Hematopoietic multipotent progenitor cell (in vitro differentiated cells): ENCODE measurements around the gene SF1. TPM values are rescaled to one million over a fixed set of nuclear protein-coding genes. Genes with fewer than 3 reads are reported as not detected.

Experiments used
- DNase-seq, 3 donors: peaks; one replicate each; pipeline ENCODE4 v3.0.0-alpha.2; 2011 to 2015; ENCODE audit warnings: low read depth in 2 of 3, low spot score in 2 of 3
- total RNA-seq: library from RNA; depleted of rRNA; stranded (reverse); fragments of >200 nt; gene quantifications from one replicate; pipeline ENCODE4 v1.2.3, GENCODE V29; 2012

The SF1 gene
- total RNA-seq, 1 donor, result 367 TPM

DNA sequence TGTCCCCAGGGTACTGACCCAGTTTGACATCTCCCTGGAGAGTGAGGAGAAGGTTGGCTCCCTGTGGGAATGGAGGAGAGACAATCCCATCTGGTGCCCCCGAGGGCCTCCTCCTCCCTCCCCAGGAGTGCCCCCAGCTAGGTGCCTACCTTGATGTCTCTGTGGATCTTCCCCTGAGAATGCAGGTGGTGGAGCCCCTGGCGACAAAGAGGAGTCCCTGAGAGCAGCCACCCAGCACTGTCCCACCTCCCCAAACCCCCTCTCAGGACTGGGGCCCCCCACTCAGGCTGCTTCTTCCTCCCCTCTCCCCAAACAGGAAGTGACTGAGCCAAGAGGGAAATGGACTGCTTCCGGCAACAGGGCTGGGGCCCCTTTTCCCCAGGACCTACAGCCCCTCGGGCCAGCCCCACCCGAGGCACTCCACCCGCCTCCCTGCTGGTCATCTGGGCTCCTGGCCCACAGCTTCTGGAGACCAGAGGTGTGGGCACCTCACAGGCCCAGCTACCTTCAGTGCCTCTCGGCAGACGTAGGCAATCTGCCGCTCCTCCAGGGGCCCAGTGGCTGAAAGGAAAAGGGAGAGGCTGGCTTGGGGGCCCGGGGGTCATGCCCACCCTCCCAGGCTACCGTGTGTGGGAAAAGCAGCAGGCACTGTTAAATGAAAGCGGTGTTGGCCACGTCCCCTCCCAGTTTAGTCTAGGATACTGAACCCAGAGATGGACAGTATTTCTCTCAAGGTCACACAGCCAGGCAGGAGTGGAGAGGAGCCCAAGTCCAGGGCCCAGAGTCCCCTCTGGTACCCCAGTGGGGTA lies 23.4 kb upstream of the SF1 start:
- no peak for DNase-seq

DNA sequence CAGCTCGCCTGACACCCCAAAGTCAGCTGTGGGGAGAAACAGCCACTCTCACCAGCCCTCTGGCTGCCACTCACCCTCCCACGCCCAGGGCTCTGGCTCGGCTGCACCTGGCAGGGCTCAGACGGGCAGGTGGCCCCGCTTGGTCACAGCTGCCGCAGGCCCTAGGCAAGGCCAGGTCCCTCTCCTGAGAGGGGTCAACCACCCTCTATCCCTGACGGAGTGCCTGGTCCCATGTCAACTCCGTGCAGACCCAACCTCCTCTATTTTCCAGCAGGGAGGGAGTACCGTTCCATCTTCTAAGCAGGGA lies 22.8 kb upstream of the SF1 start:
- DNase-seq, result no peak

DNA sequence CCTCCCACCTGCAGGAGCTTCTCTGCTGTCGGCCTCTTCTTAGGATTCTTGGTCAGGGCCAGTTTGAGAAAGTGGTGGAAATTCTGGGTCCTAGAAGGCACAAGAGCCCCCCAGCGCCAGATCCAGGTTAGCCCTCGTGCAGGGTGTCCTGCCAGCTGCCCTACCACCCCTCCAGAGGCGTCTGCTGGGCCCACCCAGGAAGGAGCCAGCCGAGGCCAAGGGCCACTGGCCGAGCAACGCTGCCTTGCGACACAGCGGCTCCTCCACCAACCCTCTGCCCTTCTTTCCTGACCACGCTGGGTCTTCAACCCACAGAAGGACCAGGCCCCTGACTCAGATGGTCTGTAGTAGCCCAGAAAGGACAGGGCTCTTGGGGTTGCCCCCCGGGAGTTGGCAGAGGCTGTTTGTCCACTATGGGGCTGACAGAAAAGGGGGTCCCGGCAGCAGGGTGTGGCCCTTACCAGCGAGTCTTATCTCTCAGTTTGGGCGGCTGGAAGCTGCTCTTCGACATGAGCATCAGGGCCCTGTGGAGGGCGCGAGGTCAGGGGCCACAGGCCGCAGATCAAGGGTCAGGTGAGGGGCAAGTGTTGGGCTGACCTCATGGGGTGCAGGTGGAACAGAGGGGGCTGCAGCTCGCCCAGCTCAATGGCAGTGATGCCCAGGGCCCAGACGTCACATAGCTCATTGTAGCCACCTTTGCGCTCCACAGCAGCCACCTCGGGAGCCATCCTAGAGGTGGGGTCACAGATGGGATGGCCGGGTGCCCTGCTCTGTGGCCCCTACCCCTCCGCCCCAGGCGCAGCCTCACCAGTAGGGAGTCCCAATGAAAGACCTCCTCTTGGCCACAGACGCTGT lies 22.2 kb upstream of the SF1 start:
- DNase-seq, result no peak

DNA sequence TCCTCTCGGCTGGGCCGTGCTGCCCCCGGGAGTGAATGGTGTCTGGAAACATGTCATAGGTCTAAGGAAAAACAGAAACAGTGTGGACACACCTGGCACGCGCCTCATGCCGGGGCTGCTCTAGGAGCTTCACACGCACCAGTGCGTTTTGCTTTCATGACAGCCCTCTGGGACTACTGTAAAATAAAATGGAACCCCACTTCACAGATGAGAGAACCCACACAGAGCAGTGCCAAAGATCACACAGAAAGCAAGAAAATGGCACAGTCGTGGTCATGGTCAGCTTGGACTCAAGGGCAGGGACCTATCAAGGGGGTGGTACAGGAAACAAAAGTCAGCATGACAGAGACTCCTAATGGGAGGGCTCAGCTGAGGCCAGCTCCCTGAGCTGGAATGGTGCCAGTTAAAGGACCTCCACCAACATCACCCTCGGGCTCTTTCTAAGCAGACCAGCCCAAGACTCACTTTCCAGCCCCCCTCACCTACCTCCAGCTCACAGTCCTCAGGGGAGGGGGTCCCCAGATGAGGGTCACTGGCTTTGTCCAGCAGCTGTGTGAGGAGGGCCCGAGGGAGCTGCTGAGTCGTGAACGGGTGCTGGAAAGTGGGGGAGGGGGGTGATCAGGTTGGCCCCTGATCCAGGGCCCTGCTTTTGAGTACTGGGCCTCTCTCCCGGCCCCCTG lies 21.4 kb upstream of the SF1 start:
- no peak for DNase-seq

DNA sequence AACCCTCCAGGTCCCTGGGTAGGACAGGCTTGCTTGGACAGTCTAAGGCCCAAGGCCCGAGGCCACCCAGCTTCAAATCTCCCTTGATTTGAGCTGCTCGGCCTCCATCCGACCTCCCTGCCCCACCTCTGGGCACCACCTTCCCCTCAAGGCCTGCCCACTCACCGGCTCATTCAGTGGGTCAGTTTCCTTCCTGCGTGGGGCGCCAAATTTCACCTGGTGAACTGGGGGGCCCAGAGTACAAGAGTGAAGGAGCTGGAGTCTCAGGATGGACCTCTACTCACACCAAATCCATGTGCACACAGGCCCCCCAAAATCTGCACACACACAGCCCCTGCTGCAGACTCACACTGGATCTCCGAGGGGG lies 20.9 kb upstream of the SF1 start:
- DNase-seq, result no peak

DNA sequence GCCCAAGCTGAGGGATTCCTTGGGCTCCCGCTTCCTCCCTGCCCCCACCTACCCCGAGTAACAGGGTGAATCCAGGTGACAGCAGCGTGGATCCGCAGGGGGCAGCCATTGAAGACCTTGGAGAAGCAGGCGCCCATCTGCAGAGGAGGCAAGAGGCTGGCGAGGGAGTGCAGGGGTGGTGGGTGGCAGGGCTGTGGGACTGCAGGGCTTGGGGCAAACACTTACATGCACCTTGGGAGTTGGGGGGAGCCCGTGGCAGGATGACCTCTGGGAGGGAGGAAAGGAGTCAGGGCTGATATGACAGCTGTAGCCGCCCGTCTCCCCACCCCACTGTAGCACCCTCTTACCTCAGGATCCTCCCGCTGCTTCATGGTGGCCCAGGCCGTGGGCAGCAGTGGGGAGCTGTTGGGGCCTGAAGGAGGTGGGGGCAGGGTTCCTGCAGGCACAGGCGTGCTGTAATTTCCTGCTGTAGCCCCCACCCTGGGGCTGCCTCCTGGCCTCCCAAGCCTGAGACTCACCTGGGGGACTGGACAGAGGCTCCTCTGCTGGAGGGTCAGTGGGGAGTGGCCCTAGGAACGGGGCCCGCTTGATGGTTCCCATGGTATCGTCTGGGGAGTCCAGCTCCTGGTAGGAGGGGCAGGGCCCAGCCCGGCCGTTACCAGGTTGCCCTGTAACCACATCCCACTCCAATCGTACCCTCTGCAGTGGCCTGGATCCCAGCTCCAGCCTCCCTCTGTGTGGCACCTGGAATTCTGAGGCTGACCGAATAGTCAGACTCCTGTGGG lies 18.6 kb upstream of the SF1 start:
- DNase-seq, result no peak

DNA sequence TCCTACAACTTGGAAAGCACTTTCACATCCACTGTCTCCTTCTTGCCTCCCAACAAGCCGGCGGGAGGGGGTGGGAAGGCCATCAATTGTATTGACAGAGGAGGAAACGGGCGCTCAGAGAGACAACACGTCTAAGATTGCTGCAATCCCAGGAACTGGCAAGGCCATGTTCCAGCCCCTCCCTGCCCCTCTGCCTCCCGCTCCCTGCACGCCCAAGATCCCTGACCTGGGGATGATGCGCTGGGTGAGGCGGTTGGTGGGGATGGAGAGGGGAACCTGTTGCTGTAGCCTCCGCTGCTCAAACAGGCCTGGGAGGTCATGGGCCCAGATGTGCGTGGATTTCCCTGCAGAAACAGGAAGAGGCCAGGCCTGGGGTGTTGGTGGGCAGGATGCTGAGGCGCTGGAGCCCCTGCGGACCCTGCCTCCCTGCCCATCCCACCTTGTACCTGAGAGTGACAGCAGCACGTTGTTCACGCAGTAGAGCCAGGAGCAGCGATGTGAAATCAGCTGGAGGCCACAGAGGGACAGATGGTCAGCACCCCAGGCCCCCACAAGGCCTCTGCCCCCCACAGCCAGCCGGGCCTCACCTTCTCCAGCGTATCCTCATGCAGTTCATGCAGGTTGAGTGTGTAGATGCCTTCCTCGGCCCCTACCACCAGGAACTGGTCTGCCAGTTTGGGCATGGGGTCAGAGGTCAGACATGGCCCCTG lies 17.9 kb upstream of the SF1 start:
- DNase-seq, result no peak

DNA sequence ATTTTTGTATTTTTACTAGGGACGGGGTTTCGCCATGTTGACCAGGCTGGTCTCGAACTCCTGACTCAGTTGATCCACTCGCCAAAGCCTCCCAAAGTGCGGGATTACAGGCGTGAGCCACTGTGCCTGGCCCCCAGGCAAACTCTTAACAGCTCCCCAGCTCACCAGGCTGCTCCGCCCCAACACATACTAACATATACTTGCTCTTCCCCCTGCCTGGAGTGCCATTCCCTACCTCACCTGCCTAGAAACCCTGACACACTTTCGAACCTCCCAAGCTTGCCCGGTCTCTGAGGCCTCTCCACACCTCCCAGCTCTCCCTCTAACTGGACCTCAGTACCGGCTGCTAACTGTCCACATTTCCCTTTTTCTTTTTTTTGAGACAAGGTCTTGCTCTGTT lies 16.2 kb upstream of the SF1 start:
- no peak for DNase-seq

DNA sequence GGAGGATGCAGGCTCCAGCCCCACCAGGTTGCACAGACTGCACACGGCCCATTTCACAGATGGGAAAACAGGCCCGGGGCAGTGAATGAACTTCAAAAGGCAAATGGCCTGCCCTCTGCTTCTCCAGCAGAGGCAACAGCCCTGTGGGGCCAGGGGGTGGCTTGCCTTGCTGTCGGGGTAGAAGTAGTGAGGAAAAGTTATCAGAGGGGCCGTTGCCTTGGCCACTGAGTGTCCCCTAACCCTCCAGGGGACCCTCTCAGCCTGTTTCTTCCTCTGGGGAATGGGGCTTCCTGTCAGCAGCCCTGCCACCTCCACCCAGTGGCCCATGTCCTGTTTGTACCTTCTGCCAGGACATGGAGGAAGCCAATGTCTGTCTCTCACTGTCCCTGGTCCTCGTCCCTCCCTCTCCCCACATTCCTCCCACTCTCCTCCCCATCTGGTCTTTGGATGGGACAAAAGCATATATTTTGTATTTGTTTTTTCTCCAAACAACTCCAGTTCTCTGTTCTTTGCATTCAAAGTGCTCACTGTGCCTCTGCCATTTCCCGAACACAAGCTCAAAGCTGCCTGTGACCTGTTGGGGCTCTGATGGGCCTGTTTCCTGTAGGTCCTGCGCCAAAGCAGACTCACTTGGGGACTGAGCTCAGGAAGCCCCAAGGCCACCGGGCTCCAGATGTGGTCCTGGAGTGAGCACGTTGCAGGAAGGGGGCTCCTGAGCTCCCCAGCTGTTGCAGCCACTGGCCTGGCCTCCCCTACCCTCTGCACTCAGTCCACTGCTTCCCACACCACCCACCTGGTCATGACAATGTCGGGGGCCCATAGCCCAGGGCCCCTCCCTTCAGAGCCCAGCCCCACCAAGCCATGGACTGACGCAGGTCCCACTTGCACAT lies 15.2 kb upstream of the SF1 start:
- no peak for DNase-seq

DNA sequence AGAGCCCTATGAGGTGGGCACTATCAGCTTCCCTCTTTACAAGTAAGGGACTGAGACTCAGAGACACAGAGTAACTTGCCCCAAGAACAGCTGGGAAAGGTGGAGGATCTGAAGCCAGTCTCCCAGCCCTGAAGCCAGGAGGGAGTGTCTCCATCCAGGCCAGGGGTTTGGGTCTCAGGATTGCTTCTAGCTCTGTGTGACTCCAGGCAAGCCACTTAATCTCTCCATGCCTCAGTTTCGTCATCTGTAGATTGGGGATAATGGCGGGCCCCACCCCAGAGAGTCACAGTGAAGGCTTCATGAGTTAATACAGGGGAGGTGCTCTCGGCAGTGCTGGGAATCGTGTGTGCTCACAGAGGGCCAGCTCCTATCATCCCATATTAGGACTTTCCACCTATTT lies 14.1 kb upstream of the SF1 start:
- no peak for DNase-seq

DNA sequence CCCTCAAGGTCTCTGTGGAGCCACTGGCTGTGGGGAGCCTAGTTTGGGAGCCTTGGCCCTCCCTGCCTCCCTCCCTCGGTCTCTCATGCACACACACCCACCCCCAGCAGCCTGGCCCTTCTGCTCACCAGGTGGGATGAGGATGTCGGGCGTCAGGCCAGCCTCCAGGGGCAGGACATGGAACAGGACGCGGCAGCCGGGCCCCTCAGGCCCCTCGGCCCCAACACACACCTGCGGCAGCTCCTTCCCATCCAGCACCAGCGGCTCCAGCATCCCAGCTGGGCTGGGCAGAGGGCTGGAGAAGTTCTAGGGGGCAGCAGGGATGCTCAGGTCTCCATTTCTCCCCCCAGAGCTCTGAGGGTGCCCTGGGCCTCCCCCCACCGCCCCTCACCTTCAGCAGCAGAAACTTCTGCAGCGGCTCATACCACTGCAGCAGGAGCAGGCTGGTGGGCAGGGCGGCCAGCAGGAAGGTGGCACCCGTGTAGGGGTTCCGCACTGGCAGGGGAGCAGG lies 13.5 kb upstream of the SF1 start:
- DNase-seq, result no peak

DNA sequence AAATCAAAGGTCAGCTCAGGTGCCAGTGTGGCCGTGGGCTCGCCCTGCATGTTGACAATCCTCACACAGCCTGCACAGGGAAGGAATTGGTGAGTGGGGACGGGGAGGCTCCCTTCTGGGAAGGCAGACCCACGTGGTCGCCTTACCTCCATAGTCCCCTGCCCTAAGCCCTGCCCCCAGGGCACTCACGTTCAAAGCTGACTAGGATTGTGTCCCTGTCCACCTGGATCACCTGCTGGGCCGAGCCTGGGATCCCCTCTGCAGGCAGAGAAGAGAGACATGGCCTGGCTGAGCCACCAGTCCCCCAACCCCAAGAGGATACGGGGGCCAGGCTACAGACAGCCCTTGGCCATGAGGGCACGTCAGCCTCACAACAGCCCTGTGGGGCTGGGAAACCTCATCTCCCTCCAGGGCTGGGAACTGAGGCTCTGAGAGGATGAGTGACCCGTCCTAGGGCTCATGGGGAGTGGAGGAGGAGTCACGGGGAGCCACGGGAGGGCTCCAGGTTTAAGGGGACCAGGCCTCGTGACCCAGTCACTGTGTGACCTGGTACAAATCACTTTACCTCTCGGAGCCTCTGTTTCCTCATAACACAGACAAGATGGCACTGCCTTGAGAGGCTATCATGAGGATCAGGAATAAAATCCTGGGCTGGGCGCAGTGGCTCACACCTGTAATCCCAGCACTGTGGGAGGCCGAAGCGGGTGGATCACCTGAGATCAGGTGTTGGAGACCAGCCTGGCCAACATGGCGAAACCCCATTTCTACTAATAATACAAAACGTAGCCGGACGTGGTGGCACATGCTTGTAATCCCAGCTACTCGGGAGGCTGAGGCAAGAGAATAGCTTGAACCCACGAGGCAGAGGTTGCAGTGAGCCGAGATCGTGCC lies 12.1 kb upstream of the SF1 start:
- no peak for DNase-seq

DNA sequence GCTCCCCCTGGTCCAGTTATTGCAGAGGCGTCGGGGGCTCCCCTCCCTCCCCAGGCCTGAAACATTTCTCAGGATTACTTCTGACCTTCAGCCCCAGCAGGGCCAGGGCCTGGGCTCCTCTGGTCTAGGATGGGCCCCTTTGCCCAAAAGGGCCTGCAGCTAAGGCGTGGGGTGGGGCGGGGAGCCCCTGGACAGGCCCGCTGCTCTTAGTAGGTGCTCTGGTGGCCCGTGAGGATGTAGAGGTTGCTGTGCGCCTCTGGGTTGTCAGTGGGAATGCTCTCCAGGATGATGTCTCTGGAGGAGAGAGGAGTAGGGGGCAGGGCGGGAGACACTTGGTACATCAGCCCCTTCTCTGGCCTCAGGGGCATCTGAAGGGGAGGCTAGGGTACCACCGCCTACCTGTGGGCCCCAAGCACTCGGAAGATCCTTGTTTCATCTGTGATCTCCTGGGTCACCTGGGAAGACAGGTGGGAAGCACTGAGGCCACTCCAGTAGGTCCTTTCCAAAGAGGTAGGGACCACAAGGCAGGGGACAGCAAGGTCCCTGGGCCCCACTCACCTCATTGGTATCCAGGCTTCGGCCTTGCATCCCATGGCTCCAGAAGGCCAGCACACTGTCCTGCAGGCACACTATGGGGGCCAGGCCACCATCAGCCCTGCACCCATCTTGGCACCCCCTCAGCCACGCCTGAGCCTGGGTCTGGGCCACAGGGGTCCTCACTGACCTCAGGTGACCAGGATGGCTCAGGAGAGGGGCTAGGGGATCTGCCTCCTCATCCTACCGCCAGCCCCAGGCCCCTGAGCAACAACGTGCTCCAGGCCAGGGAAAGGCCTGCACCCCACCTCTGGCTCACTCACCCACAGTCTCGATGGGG lies 11.2 kb upstream of the SF1 start:
- no peak for DNase-seq

DNA sequence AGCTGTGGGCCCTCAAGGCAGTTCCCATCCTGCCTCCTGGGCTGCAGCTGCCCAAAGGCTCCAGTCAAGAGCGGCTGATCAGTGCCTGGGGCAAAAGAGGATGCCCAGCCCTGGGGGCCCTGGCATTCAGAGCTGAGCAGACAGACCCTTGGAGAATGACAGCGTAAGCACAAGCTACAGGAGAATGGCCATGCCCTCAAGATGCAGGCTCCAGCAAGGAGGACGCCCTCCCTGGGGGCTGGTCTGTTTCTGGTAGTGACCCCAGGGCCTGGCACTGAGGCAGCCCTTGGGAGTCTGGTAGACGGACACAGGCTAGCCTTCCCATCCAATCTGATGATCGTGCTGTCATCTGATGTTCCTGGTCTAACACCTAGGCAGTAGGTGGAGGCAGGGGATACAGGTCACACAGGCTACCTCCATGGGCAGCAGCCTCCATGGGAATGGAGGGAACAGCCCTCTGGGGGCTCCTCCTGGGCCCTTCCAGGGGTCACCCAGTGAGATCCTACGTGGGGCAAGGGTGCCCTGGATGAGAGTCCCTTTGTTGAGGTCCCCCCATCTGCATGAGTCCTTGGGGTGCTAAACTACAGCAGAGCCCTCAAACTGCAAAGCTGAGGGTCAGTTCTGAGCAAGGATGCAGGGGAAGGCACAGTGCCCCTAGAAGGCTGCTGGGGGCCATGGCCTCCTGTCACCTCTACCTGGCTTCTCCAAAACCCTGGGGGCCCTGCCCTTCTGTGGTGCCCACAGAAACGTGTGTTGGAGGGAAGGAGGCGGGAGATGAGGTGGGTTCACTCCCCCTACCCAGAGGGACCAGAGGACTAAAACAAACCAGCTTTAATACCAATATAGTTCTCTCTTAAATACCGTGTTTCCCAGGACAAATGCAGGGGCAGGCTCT lies 10.2 kb upstream of the SF1 start:
- DNase-seq, result no peak

DNA sequence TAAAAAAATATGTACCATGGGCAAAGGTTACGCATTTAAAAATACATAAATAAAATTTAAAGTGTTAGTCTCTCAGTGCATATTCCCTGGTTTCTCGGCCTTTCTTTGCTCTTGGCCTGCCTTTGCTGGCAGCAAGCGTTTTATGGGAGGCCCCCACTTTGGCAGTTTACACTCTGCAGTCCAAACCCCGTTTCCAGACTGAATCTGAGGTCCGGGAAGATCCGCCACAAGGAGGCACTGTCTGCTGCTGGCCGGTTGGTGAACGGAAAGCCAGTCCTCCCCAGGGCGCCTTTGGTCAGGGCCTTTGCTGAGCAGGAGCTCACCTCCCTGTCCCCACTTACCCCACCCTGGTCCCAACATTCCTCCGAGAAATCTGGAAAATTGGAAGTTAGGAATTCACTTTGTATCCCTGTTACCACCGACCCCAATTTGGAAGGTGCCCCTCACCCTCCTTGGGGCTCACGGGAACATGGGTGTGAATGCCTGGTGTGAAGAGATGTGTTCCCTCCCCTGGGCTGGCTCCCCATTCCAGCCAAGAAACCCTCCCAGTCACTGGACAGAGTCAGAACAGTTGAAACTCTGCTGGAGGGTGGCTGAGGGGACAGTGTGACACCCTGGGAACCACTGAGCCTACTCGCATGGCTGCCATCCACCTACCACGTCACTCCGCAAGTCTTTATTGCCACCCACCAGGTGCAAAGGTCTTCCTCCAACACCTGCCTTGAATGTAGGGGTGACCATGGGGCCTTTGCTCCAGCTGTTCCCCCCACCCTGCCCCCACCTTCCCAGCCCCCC lies 9.4 kb upstream of the SF1 start:
- peak in 2 of 3 donors; percentile 50 to 70 for DNase-seq
